Measurements from ENCODE around the gene RNFT2. TPM values are rescaled to one million over a fixed set of nuclear protein-coding genes. Genes with fewer than 3 reads are reported as not detected.

Gene RNFT2, protein sequence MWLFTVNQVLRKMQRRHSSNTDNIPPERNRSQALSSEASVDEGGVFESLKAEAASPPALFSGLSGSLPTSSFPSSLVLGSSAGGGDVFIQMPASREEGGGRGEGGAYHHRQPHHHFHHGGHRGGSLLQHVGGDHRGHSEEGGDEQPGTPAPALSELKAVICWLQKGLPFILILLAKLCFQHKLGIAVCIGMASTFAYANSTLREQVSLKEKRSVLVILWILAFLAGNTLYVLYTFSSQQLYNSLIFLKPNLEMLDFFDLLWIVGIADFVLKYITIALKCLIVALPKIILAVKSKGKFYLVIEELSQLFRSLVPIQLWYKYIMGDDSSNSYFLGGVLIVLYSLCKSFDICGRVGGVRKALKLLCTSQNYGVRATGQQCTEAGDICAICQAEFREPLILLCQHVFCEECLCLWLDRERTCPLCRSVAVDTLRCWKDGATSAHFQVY
- total RNA-seq = 1 to 10 TPM in 2 of 6 experiments, under 1 TPM in 4; 0.09 to 2.1 (median 0.75) TPM
- long read RNA-seq = 0 reads

DNA sequence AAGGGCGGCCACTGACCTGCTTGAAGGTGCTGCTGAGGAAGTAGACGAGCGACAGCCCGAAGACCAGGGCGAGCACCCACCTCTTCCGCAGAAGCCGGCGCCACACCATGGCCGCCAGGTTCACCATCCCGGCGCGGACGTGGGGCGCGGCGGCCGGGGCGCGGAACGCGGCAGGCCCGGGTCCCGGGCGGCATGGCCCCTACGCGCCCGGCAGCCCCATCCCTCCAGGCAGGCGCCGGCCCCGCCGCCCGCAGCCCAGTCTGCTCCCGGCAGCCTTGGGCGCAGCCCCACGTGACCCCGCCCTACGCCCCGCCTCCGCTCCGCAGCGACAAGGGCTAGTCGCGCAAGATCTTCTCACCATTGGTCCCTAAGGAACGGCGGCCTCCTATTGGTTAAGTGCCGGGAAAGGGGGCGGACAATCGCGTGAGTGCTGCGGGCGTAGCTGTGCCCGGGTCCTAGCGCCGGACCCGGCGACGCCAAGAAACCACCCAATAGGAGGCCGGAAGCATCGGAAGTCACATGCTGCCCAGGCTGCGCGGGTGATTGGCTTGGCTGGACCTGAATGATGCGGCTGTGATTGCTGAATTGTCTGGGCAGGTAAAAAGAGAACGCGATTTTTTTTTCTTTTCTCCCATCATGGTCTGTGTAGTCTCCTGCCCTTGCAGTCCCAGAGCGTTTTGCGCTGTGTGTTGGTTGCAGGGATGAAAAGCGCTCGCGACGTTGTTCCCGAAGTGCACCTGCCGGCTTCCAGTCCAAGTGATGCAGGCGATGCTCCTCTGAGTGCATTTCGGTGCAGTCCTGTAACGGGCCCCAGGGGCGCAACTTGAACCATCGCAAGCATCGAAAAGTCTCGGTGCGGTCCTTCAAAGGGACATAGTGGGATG is at the start of gene RNFT2, which contains the start of gene SPRING1:
TSS of gene RNFT2 (plus strand) at position 542 of the 884 bp plus-strand sequence. CDS start 2,183 bp downstream, outside the sequence.
TSS of gene SPRING1 (minus strand) at position 296 of the 884 bp plus-strand sequence. CDS start at position 127, 169 bp downstream.
- Histone ChIP-seq H3K9me3 (no peaks in the 10 kb centered on the region), H3K4me3 (peak within 1 kb of the TSS; percentile 77 to 93 (median 80)), H3K27ac (peak within 1 kb of the TSS in 2 of 3 donors; percentile 51 to 67), H3K36me3 (no peaks in the 10 kb centered on the region), H3K27me3 (no peaks in the 10 kb centered on the region), H3K4me1 (peaks cover 0 to 30% (median 12%) of the 10 kb centered on the region in 4 donors)
- DNase-seq (peak; percentile 99 to 100 (median 99)), ATAC-seq (peak; percentile 95 to 99 (median 98))
- TF ChIP-seq, protein P1, sequence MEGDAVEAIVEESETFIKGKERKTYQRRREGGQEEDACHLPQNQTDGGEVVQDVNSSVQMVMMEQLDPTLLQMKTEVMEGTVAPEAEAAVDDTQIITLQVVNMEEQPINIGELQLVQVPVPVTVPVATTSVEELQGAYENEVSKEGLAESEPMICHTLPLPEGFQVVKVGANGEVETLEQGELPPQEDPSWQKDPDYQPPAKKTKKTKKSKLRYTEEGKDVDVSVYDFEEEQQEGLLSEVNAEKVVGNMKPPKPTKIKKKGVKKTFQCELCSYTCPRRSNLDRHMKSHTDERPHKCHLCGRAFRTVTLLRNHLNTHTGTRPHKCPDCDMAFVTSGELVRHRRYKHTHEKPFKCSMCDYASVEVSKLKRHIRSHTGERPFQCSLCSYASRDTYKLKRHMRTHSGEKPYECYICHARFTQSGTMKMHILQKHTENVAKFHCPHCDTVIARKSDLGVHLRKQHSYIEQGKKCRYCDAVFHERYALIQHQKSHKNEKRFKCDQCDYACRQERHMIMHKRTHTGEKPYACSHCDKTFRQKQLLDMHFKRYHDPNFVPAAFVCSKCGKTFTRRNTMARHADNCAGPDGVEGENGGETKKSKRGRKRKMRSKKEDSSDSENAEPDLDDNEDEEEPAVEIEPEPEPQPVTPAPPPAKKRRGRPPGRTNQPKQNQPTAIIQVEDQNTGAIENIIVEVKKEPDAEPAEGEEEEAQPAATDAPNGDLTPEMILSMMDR (IDR thresholded peaks at IDR 0.05) = no peak
- TF ChIP-seq POLR2A (IDR thresholded peaks at IDR 0.05) = peak; percentile 95
- intact Hi-C loops (cut with DNase I) = no loop called here
- WGBS (ENCODE audit: insufficient coverage, low coverage, low lambda C conversion rate, missing lambda C conversion rate) = under 1% methylated on average over 17 of the region's 80 CpGs

DNA sequence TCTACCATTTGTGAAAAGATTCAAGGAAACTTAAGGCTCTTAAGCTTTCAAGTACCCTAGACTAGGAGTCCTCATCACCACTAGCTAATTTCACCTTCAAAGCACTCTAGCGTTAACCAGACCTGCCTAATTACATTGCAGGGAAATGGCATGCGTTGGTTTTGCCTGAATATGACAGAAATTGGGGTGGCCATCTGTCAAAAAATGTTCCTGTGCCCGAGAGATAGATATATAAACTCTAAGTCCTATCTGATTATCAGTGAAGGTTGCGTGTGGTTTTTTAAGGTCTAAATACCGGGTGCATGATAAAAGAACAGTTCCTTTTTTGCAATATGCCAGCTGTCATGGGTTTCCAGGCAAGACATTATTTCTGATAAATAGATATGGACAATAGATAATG is 48.6 kb upstream of the RNFT2 start:
- intact Hi-C loops (cut with DNase I) = no loop called here

DNA sequence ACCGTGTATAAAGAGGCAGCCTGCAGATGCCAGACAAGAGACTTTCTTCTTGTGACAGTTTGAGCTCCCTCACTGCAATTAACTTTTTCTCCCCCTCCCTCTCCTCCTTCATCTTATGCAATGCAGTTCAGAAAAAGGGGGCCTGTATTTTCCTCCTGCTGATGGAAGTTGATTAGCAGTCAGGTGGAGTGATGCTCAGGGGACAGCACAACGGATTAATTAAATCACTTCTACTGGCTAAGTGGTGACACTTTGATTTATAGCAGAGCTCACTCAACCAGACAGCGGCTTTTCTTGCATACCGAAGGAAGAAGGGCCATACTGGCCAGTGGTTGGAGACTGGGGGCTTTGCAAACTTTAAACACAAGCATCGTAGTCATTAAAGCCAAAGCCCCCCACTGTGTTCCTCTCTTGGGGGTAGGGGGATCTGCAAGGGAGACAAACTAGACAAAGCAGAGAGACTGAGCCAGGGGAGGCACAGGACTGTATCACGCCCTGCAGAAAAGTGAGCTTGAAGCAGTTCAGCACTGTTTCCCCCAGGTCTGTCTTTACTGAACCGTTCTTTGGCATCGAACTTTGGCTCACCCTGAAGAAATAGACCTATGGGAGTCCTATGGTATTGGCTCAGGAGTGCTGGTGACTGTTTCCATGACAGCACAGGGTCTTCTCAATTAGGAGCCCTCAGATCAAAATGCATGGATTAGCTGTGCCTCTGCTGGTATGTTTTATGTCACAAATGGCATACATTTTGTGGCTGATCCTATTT is 48.0 kb upstream of the RNFT2 start:
- no peak overlapping the region for H3K4me3 ChIP-seq
- ATAC-seq = no peak
- intact Hi-C loops (cut with DNase I) = no loop called here
- H3K27ac ChIP-seq = no peak overlapping the region
- WGBS (ENCODE audit: insufficient coverage, low coverage, low lambda C conversion rate, missing lambda C conversion rate) = 63% methylated on average over 5 of the region's 8 CpGs
- H3K36me3 ChIP-seq = no peaks in the 10 kb centered on the region
- H3K9me3 ChIP-seq = no peaks in the 10 kb centered on the region
- TF ChIP-seq, protein P1 (IDR thresholded peaks at IDR 0.05) = no peak
- TF ChIP-seq POLR2A (IDR thresholded peaks at IDR 0.05) = no peak
- no peaks in the 10 kb centered on the region for H3K27me3 ChIP-seq
- peaks cover 0 to 12% (median 0%) of the 10 kb centered on the region in 4 donors for H3K4me1 ChIP-seq
- no peak for DNase-seq

More for the DNA sequence above, 48.6 kb upstream of the RNFT2 start:
- Histone ChIP-seq H3K27me3 (no peaks in the 10 kb centered on the region), H3K9me3 (no peaks in the 10 kb centered on the region), H3K4me1 (peaks cover 0 to 12% (median 0%) of the 10 kb centered on the region in 4 donors), H3K27ac (no peak overlapping the region), H3K4me3 (no peak overlapping the region), H3K36me3 (no peaks in the 10 kb centered on the region)
- WGBS (ENCODE audit: insufficient coverage, low coverage, low lambda C conversion rate, missing lambda C conversion rate) = 55% methylated on average over 5 of the region's 5 CpGs
- ATAC-seq = no peak
- DNase-seq = no peak
- TF ChIP-seq POLR2A (IDR thresholded peaks at IDR 0.05) = no peak
- TF ChIP-seq, protein P1 (IDR thresholded peaks at IDR 0.05) = no peak

DNA sequence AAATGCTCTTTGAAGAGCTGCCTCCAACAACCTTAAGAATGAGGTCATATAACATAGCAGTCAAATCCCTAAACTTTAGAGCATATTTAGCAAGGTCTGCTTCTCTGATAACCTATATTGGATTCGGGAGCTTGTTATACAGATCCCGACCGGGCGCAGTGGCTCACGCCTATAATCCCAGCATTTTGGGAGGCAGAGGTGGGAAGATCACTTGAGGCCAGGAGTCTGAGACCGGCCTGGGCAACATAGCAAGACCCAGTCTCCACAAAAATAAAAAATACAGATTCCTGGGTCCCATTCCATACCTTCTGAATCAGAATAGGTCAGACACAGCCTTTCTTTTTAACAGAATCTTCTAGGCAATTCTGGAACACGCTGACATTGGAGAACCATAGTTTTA is 46.9 kb upstream of the RNFT2 start:
- Histone ChIP-seq H3K36me3 (no peaks in the 10 kb centered on the region), H3K4me1 (peaks cover 0 to 12% (median 0%) of the 10 kb centered on the region in 4 donors), H3K4me3 (no peak overlapping the region), H3K27me3 (no peaks in the 10 kb centered on the region), H3K27ac (no peak overlapping the region), H3K9me3 (no peaks in the 10 kb centered on the region)
- ATAC-seq = no peak
- TF ChIP-seq, protein P1 (IDR thresholded peaks at IDR 0.05) = no peak
- TF ChIP-seq POLR2A (IDR thresholded peaks at IDR 0.05) = no peak
- DNase-seq = no peak
- intact Hi-C loops (cut with DNase I) = no loop called here
- 90% methylated on average over 7 of the region's 7 CpGs for WGBS (ENCODE audit: insufficient coverage, low coverage, low lambda C conversion rate, missing lambda C conversion rate)
